HEK293T (cell line): ENCODE results near the gene ZNF536.

ENCODE experiments used
- ELF4 ChIP-seq: fragments of 450-650 bp; IDR thresholded peaks from 2 replicates; pipeline ENCODE4 v1.6.1; 2017; ENCODE audit warnings: antibody characterized with exemption
- FOXA1 ChIP-seq: fragments of 450-650 bp; IDR thresholded peaks from 2 replicates; pipeline ENCODE4 v1.6.1; 2016; ENCODE audit warnings: mild to moderate bottlenecking
- FOXM1 ChIP-seq: fragments of 450-650 bp; IDR thresholded peaks from 2 replicates; pipeline ENCODE4 v1.6.1; 2017; ENCODE audit warnings: mild to moderate bottlenecking, borderline replicate concordance
- HDGF ChIP-seq: fragments of 450-650 bp; IDR thresholded peaks from 2 replicates; pipeline ENCODE4 v1.6.1; 2017; ENCODE audit warnings: antibody characterized with exemption, borderline replicate concordance
- NFRKB ChIP-seq: fragments of 450-650 bp; IDR thresholded peaks from 2 replicates; pipeline ENCODE4 v1.6.1; 2016; ENCODE audit warnings: mild to moderate bottlenecking, moderate library complexity
- SP1 ChIP-seq: fragments of 450-650 bp; IDR thresholded peaks from 2 replicates; pipeline ENCODE4 v1.6.1; 2017
- SUZ12 ChIP-seq: fragments of 450-650 bp; IDR thresholded peaks from 2 replicates; pipeline ENCODE4 v1.6.1; 2016; ENCODE audit warnings: mild to moderate bottlenecking
- TARDBP ChIP-seq: fragments of 450-650 bp; IDR thresholded peaks from 2 replicates; pipeline ENCODE4 v1.6.1; 2016
- ZNF384 ChIP-seq: fragments of 450-650 bp; IDR thresholded peaks from 2 replicates; pipeline ENCODE4 v1.6.1; 2016
- TF ChIP-seq, protein P1 (sequence below): fragments of 450-650 bp; IDR thresholded peaks from 2 replicates; pipeline ENCODE4 v1.6.1; 2016

DNA sequence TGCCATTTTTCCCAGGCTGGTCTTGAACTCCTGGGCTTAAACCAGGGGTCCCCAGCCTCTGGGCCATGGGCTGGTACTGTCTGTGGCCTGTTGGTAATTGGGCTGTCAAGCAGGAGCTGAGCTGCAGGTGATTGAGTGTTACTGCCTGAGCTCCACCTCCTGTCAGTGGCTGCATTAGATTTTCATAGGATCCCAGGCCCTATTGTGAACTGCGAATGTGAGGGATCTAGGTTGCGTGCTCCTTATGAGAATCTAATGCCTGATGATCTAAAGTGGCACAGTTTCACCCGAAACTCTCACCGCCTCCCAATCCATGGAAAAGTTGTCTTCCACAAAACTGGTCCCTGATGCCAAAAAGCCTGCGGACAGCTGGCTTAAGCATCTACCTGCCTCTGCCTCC, 16.6 kb upstream of the ZNF536 start:
- TF ChIP-seq SP1 (no peak), TARDBP (no peak), ELF4 (no peak), FOXA1 (no peak), ZNF384 (no peak), FOXM1 (no peak), SUZ12 (no peak), HDGF (no peak), NFRKB (no peak)
- TF ChIP-seq, protein P1, sequence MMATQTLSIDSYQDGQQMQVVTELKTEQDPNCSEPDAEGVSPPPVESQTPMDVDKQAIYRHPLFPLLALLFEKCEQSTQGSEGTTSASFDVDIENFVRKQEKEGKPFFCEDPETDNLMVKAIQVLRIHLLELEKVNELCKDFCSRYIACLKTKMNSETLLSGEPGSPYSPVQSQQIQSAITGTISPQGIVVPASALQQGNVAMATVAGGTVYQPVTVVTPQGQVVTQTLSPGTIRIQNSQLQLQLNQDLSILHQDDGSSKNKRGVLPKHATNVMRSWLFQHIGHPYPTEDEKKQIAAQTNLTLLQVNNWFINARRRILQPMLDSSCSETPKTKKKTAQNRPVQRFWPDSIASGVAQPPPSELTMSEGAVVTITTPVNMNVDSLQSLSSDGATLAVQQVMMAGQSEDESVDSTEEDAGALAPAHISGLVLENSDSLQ: no peak
